Calu3 (cell line): Measurements from ENCODE around the gene PTPRG. TPM values are rescaled to one million over a fixed set of nuclear protein-coding genes. Genes with fewer than 3 reads are reported as not detected.

Source experiments
- BruUV-seq: library from RNA; stranded (reverse); fragments of 400-500 nt; replicated peaks from 2 replicates; lab custom pipeline; 2021; lab: Mats Ljungman, UMichigan
- CTCF ChIA-PET: fragments of 300-600 bp; sonication (Branson Sonifier 250); formaldehyde crosslinking; loops from one replicate; lab custom pipeline; 2022; ENCODE audit warnings: antibody characterized with exemption; lab: Charles Lee
- DNase-seq: peaks from one replicate; pipeline ENCODE4 v3.0.0; 2022
- H3K27ac Mint-ChIP-seq: one replicate; pipeline ENCODE4 v1.8.0; 2022; ENCODE audit warnings: mixed read lengths; ENCODE audit not compliant: unreplicated experiment
- H3K27me3 Mint-ChIP-seq: one replicate; pipeline ENCODE4 v1.8.0; 2022; ENCODE audit warnings: mixed read lengths; ENCODE audit not compliant: unreplicated experiment
- H3K36me3 Mint-ChIP-seq: one replicate; pipeline ENCODE4 v1.8.0; 2022; ENCODE audit warnings: mild to moderate bottlenecking, moderate library complexity, mixed read lengths; ENCODE audit not compliant: insufficient read depth, unreplicated experiment
- H3K4me1 Mint-ChIP-seq: one replicate; pipeline ENCODE4 v1.8.0; 2022; ENCODE audit warnings: mild to moderate bottlenecking, low read depth, mixed read lengths; ENCODE audit not compliant: unreplicated experiment
- H3K4me3 Mint-ChIP-seq: one replicate; pipeline ENCODE4 v1.8.0; 2022; ENCODE audit warnings: mild to moderate bottlenecking, low read depth, moderate library complexity, mixed read lengths; ENCODE audit not compliant: unreplicated experiment
- H3K9me3 Mint-ChIP-seq: one replicate; pipeline ENCODE4 v1.8.0; 2022; ENCODE audit warnings: low read depth, mixed read lengths; ENCODE audit not compliant: unreplicated experiment
- intact Hi-C: fragments of 100-400 bp; cut with micrococcal nuclease; formaldehyde crosslinking; loops from one replicate; pipeline ENCODE4 v1.10.0; 2022; ENCODE audit not compliant: unreplicated experiment
- total RNA-seq: library from RNA; stranded (reverse); gene quantifications from 2 replicates; pipeline ENCODE4 v1.2.3, GENCODE V29; 2022
- TF ChIP-seq, protein P1 (sequence below): fragments of 200-600 bp; IDR thresholded peaks from one replicate; pipeline ENCODE4 v1.8.0; 2022; ENCODE audit warnings: antibody characterized with exemption; ENCODE audit not compliant: unreplicated experiment

PTPRG gene
- total RNA-seq, 1 experiment from 2014 or later, result 0.35 TPM

DNA sequence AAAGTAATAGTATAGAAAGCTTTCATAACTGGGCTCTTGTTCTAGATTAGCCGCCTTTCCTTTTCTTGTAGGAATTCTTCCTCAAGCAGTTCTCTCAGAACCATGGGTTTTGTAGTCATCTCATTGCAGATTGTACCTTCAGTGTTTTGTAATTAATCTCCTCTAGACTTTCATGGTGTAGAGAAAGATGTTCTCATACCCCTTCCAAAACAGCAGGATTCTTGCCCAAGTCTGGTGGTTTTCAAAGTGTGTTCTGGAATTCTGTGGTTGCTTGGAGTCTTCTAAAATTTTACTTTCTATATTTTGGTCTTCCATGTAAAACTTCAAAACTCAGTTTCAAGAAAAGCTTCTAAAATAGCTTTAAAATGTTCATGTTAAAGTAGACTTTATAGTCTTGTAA, 293.8 kb downstream of the PTPRG start:
- H3K36me3 Mint-ChIP-seq, result no peaks in the 10 kb centered on the region
- peaks cover 3% of the 10 kb centered on the region for H3K9me3 Mint-ChIP-seq
- H3K27ac Mint-ChIP-seq, result no peak overlapping the region
- CTCF ChIA-PET, result no interaction called here
- no peaks in the 10 kb centered on the region for H3K4me1 Mint-ChIP-seq
- H3K4me3 Mint-ChIP-seq, result no peak overlapping the region
- no TSS peak for BruUV-seq
- DNase-seq, result no peak
- intact Hi-C loops, result no loop called here
- no peaks in the 10 kb centered on the region for H3K27me3 Mint-ChIP-seq
- TF ChIP-seq, protein P1, sequence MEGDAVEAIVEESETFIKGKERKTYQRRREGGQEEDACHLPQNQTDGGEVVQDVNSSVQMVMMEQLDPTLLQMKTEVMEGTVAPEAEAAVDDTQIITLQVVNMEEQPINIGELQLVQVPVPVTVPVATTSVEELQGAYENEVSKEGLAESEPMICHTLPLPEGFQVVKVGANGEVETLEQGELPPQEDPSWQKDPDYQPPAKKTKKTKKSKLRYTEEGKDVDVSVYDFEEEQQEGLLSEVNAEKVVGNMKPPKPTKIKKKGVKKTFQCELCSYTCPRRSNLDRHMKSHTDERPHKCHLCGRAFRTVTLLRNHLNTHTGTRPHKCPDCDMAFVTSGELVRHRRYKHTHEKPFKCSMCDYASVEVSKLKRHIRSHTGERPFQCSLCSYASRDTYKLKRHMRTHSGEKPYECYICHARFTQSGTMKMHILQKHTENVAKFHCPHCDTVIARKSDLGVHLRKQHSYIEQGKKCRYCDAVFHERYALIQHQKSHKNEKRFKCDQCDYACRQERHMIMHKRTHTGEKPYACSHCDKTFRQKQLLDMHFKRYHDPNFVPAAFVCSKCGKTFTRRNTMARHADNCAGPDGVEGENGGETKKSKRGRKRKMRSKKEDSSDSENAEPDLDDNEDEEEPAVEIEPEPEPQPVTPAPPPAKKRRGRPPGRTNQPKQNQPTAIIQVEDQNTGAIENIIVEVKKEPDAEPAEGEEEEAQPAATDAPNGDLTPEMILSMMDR, result no peak

DNA sequence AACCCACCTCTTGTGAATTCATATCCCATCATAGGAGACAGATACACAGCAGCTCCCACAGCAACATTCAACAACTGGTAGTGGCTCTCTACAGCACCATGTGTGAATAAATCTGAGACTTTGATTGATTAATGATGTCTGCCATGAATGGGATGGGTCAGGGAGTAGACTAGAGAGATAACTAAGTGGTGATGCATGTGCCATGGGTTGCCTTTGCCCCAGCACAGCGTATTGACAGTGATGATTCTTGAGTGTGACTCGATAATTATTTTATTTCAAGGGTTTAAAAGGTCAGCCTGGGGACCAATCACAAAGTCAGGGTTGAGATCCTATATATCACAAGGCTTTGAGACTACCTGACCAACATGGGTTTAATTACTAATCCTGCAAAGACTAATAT, 295.9 kb downstream of the PTPRG start:
- H3K36me3 Mint-ChIP-seq, result no peaks in the 10 kb centered on the region
- intact Hi-C loops, result no loop called here
- TF ChIP-seq, protein P1, result no peak
- no peak for DNase-seq
- H3K9me3 Mint-ChIP-seq, result peaks cover 3% of the 10 kb centered on the region
- BruUV-seq, result no TSS peak
- CTCF ChIA-PET, result no interaction called here
- no peaks in the 10 kb centered on the region for H3K4me1 Mint-ChIP-seq
- no peak overlapping the region for H3K27ac Mint-ChIP-seq
- H3K27me3 Mint-ChIP-seq, result no peaks in the 10 kb centered on the region
- no peak overlapping the region for H3K4me3 Mint-ChIP-seq

DNA sequence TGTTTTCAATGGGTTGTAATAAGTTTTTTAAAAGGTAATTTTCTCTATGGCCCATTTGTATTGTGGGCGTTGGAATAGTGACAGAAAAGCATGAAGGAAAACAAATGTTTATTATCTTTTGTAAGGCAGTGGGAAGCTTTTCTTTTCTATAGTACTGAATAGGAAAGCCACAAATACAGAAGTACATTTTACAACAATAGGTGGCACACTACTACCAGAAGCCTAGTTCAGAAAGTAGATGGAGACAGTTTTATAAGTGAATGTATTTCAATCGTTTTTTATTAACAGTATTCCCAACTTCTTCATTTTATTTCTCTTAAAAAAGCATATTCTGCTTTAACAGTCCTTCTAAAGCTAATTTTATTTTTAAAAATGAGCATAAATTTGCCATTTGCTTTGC, 296.7 kb downstream of the PTPRG start:
- H3K4me3 Mint-ChIP-seq, result no peak overlapping the region

DNA sequence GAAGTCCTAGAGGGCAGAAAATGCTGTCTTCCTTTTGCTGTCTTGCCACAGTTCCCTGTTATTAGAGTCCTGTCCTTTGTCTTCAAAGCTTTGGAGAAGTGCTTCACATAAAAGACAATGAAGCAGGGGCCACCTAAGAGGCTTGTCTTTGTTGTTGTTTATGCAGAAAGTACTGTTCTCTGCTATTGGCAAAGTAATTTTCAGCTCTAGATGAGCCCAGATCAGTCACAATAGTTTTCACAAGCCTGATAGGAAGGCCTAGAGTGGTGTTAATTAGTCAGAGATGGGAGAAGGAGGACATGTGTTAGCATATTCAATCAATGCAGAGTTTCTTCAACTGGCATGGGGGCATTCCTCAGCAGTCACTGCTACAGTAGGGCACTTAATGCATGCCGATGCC, 300.0 kb downstream of the PTPRG start:
- no TSS peak for BruUV-seq
- CTCF ChIA-PET, result no interaction called here
- TF ChIP-seq, protein P1, result no peak
- Mint-ChIP-seq H3K4me3 (no peak overlapping the region), H3K4me1 (no peaks in the 10 kb centered on the region), H3K27me3 (no peaks in the 10 kb centered on the region), H3K9me3 (peaks cover 4% of the 10 kb centered on the region), H3K36me3 (no peaks in the 10 kb centered on the region), H3K27ac (no peak overlapping the region)
- no peak for DNase-seq
- intact Hi-C loops, result no loop called here

More for the DNA sequence above, 296.7 kb downstream of the PTPRG start:
- intact Hi-C loops, result loop anchor here (1.0 kb wide), 1 partner anchor 330 kb away; no protein-coding TSS in a partner anchor
- no peak for DNase-seq
- BruUV-seq, result no TSS peak
- Mint-ChIP-seq H3K9me3 (peaks cover 3% of the 10 kb centered on the region), H3K27me3 (no peaks in the 10 kb centered on the region), H3K4me1 (no peaks in the 10 kb centered on the region), H3K27ac (no peak overlapping the region), H3K36me3 (no peaks in the 10 kb centered on the region)
- CTCF ChIA-PET, result no interaction called here
- TF ChIP-seq, protein P1, result no peak
